ENCODE data around the gene RAPGEF3. TPM values are rescaled to one million over a fixed set of nuclear protein-coding genes. Genes with fewer than 3 reads are reported as not detected.

RAPGEF3 gene
- total RNA-seq, 2 experiments from 2014 or later, result 2.1 to 2.5 TPM

- H3K27me3 Mint-ChIP-seq, result no peaks in the 10 kb centered on the region
- ChIA-PET POLR2A (no interaction called here), CTCF (interaction anchor here (0.8 to 1.0 kb wide), 3 partner anchors 17 to 68 kb away, joined by 3 to 4 read pairs (median 3); no protein-coding TSS in a partner anchor)
- no peak overlapping the region for H3K27ac Mint-ChIP-seq
- peaks cover 11% of the 10 kb centered on the region for H3K4me1 Mint-ChIP-seq (ENCODE audit: low read depth)
- no peak for DNase-seq
- intact Hi-C loops (cut with micrococcal nuclease), result no loop called here
- H3K9me3 Mint-ChIP-seq, result no peaks in the 10 kb centered on the region
- H3K36me3 Mint-ChIP-seq, result peaks cover 37% of the 10 kb centered on the region
- H3K4me3 Mint-ChIP-seq, result no peak overlapping the region
Observed at GRCh38 chr12:47698631-47699030, 60.0 kb downstream of the RAPGEF3 start.

GRCh38 chr12:47698055-47698454, 60.6 kb downstream of the RAPGEF3 start:
- ChIA-PET POLR2A (no interaction called here), CTCF (interaction anchor here (0.8 to 1.7 kb wide), 3 partner anchors 11 to 69 kb away, joined by 3 to 4 read pairs (median 3); no protein-coding TSS in a partner anchor)
- peaks cover 40% of the 10 kb centered on the region for H3K36me3 Mint-ChIP-seq
- no peak overlapping the region for H3K4me3 Mint-ChIP-seq
- no peaks in the 10 kb centered on the region for H3K9me3 Mint-ChIP-seq
- peaks cover 6% of the 10 kb centered on the region for H3K4me1 Mint-ChIP-seq (ENCODE audit: low read depth)
- no peaks in the 10 kb centered on the region for H3K27me3 Mint-ChIP-seq
- no peak for DNase-seq
- no peak overlapping the region for H3K27ac Mint-ChIP-seq
- intact Hi-C loops (cut with micrococcal nuclease), result no loop called here

GRCh38 chr12:47689215-47689614, 69.5 kb downstream of the RAPGEF3 start:
- Mint-ChIP-seq H3K4me1 (ENCODE audit: low read depth) (peaks cover 2% of the 10 kb centered on the region), H3K36me3 (peaks cover 28% of the 10 kb centered on the region), H3K27ac (no peak overlapping the region), H3K4me3 (no peak overlapping the region), H3K9me3 (no peaks in the 10 kb centered on the region), H3K27me3 (no peaks in the 10 kb centered on the region)
- ChIA-PET POLR2A (no interaction called here), CTCF (no interaction called here)
- no peak for DNase-seq
- intact Hi-C loops (cut with micrococcal nuclease), result no loop called here

- POLR2A ChIA-PET, result no interaction called here
- H3K4me1 Mint-ChIP-seq (ENCODE audit: low read depth), result peaks cover 6% of the 10 kb centered on the region
- CTCF ChIA-PET, result interaction anchor here (1.0 to 3.4 kb wide), 9 partner anchors 10 to 668 kb away, joined by 3 to 22 read pairs (median 4); no protein-coding TSS in a partner anchor
- no peaks in the 10 kb centered on the region for H3K27me3 Mint-ChIP-seq
- no peak overlapping the region for H3K4me3 Mint-ChIP-seq
- H3K27ac Mint-ChIP-seq, result no peak overlapping the region
- intact Hi-C loops (cut with micrococcal nuclease), result loop anchor here (2.0 kb wide), 2 partner anchors 37 to 655 kb away; no protein-coding TSS in a partner anchor
- no peak for DNase-seq
- H3K9me3 Mint-ChIP-seq, result no peaks in the 10 kb centered on the region
- peaks cover 24% of the 10 kb centered on the region for H3K36me3 Mint-ChIP-seq
Observed at GRCh38 chr12:47687636-47688035, 71.0 kb downstream of the RAPGEF3 start.

- H3K4me1 Mint-ChIP-seq (ENCODE audit: low read depth), result peaks cover 6% of the 10 kb centered on the region
- no peaks in the 10 kb centered on the region for H3K9me3 Mint-ChIP-seq
- POLR2A ChIA-PET, result interaction anchor here (0.8 kb wide), 1 partner anchor 471 kb away, joined by 3 read pairs; no protein-coding TSS in a partner anchor
- no peak overlapping the region for H3K27ac Mint-ChIP-seq
- intact Hi-C loops (cut with micrococcal nuclease), result loop anchor here (2.0 kb wide), 2 partner anchors 36 to 654 kb away; no protein-coding TSS in a partner anchor
- H3K4me3 Mint-ChIP-seq, result no peak overlapping the region
- H3K36me3 Mint-ChIP-seq, result peaks cover 17% of the 10 kb centered on the region
- H3K27me3 Mint-ChIP-seq, result no peaks in the 10 kb centered on the region
- CTCF ChIA-PET, result interaction anchor here (0.6 to 3.4 kb wide), 13 partner anchors 11 to 703 kb away, joined by 3 to 22 read pairs (median 4); no protein-coding TSS in a partner anchor
- no peak for DNase-seq
Observed at GRCh38 chr12:47686645-47687240, 71.9 kb downstream of the RAPGEF3 start.

Other genes starting within 250 kb of the RAPGEF3 start
- 10 to 100 TPM; 49.4 to 50.2 TPM for gene RPAP3, start 52.9 kb downstream of the RAPGEF3 start, total RNA-seq
- not detected for gene ENDOU, start 33.4 kb downstream of the RAPGEF3 start, total RNA-seq
- gene SLC48A1, start 14.4 kb upstream of the RAPGEF3 start, total RNA-seq, result 10 to 100 TPM; 13.7 to 16.2 TPM
- 100 to 1,000 TPM; 257 to 280 TPM for gene HDAC7, start 61.0 kb upstream of the RAPGEF3 start, total RNA-seq
- 100 to 1,000 TPM; 156 TPM for gene VDR, start 146.1 kb upstream of the RAPGEF3 start, total RNA-seq
- 100 to 1,000 TPM; 179 to 182 TPM for gene TMEM106C, start 204.7 kb upstream of the RAPGEF3 start, total RNA-seq
- gene COL2A1, start 245.6 kb upstream of the RAPGEF3 start, total RNA-seq, result not detected

Measured in activated CD4-positive, alpha-beta memory T cell treated with anti-CD3 and anti-CD28 coated beads for 36 hours (primary cell).